GM21423 (cell line): ENCODE data around the gene RAB41.
A peak's percentile ranks its signal among the peaks of the same experiment; 100 is the strongest.
"Not testable (repeated sequence)": the region's sequence is repeated elsewhere in the genome, so short reads cannot be mapped to it uniquely, and the experiment has no call there.

ENCODE experiments used
- ATAC-seq: cut with Tn5 transposase; IDR thresholded peaks from one replicate; pipeline ENCODE4 v1.9.1; 2021; ENCODE audit warnings: mild to moderate bottlenecking, moderate library complexity; ENCODE audit not compliant: unreplicated experiment

Gene RAB41

GRCh38 chrX:70281951-70282350 is at the start of gene RAB41:
Gene RAB41 (plus strand): TSS chrX:70282172. CDS start chrX:70282218, 46 bp downstream.
- no peak for ATAC-seq

GRCh38 chrX:70234355-70234754 is 47.6 kb upstream of the RAB41 start, which contains the start of gene AWAT1:
Gene AWAT1 (plus strand): TSS chrX:70234655. CDS start chrX:70234696, 41 bp downstream.
- ATAC-seq: no peak

- ATAC-seq: no peak
These were observed 41.2 kb upstream of the RAB41 start for GRCh38 chrX:70240751-70241150.

GRCh38 chrX:70241501-70241900 is 40.5 kb upstream of the RAB41 start:
- ATAC-seq: no peak

- not testable (repeated sequence) for ATAC-seq
These were observed 38.4 kb upstream of the RAB41 start for GRCh38 chrX:70243601-70244000.

GRCh38 chrX:70244881-70245280 is 37.1 kb upstream of the RAB41 start:
- ATAC-seq: no peak

GRCh38 chrX:70247252-70247651 is 34.7 kb upstream of the RAB41 start:
- no peak for ATAC-seq

GRCh38 chrX:70252491-70252890 is 29.5 kb upstream of the RAB41 start:
- no peak for ATAC-seq

GRCh38 chrX:70253377-70254062 is 28.5 kb upstream of the RAB41 start:
- ATAC-seq: no peak

- ATAC-seq: no peak
These were observed 27.9 kb upstream of the RAB41 start for GRCh38 chrX:70254063-70254400.

GRCh38 chrX:70254909-70255308 is 27.1 kb upstream of the RAB41 start:
- ATAC-seq: no peak

GRCh38 chrX:70255452-70255851 is 26.5 kb upstream of the RAB41 start:
- ATAC-seq: no peak

GRCh38 chrX:70257423-70258288 is 24.3 kb upstream of the RAB41 start:
- no peak for ATAC-seq

GRCh38 chrX:70260104-70260503 is 21.9 kb upstream of the RAB41 start, which contains the start of gene P2RY4:
Gene P2RY4 (minus strand): TSS chrX:70260204. CDS start chrX:70259624, 580 bp downstream.
- ATAC-seq: no peak

GRCh38 chrX:70262952-70263567 is 18.9 kb upstream of the RAB41 start:
- peak; percentile 49 for ATAC-seq

- no peak for ATAC-seq
These were observed 17.2 kb upstream of the RAB41 start for GRCh38 chrX:70264784-70265183.

- no peak for ATAC-seq
These were observed 13.9 kb upstream of the RAB41 start, which contains the start of gene ARR3 for GRCh38 chrX:70268034-70268433. Gene ARR3 (plus strand): TSS chrX:70268334. CDS start chrX:70269386, 1,052 bp downstream.

GRCh38 chrX:70274029-70274428 is 7.9 kb upstream of the RAB41 start:
- not testable (repeated sequence) for ATAC-seq

- ATAC-seq: no peak
These were observed 2.9 kb upstream of the RAB41 start for GRCh38 chrX:70279081-70279480.

GRCh38 chrX:70280573-70280972 is 1.4 kb upstream of the RAB41 start:
- ATAC-seq: no peak

GRCh38 chrX:70289168-70289792 is 7.3 kb downstream of the RAB41 start:
- peak; percentile 5 for ATAC-seq
